GM12874 (cell line): ENCODE measurements around the gene TTBK2.

Experiments used
- CTCF ChIP-seq: IDR thresholded peaks from 2 replicates; pipeline ENCODE4 v1.5.1; 2011; ENCODE audit warnings: low read depth, mild to moderate bottlenecking, control low read depth, low read length, moderate library complexity; ENCODE audit not compliant: insufficient read depth

The TTBK2 gene

GRCh38 chr15:42920519-42921341, at the start of gene TTBK2:
TSS of gene TTBK2 (minus strand) at chr15:42920778. CDS start at chr15:42878617, 42,161 bp downstream.
- no peak for TF ChIP-seq CTCF

- no peak for TF ChIP-seq CTCF
These were observed 43.9 kb upstream of the TTBK2 start for GRCh38 chr15:42964476-42964875.

- no peak for TF ChIP-seq CTCF
These were observed 34.9 kb upstream of the TTBK2 start for GRCh38 chr15:42955518-42955917.

- TF ChIP-seq CTCF: no peak
These were observed 33.7 kb upstream of the TTBK2 start for GRCh38 chr15:42954291-42954690.

GRCh38 chr15:42940527-42940926, 19.9 kb upstream of the TTBK2 start:
- TF ChIP-seq CTCF: no peak

GRCh38 chr15:42939841-42940240, 19.3 kb upstream of the TTBK2 start:
- TF ChIP-seq CTCF: no peak

- no peak for TF ChIP-seq CTCF
These were observed 16.6 kb upstream of the TTBK2 start for GRCh38 chr15:42937143-42937542.
